GM19455 (cell line): ENCODE results near the gene RNGTT.
"Not testable (repeated sequence)": the region's sequence is repeated elsewhere in the genome, so short reads cannot be mapped to it uniquely, and the experiment has no call there.

Experiments used
- ATAC-seq: cut with Tn5 transposase; IDR thresholded peaks from one replicate; pipeline ENCODE4 v1.9.1; 2021; ENCODE audit not compliant: unreplicated experiment

Gene RNGTT

GRCh38 chr6:88869263-88870020 is 94.0 kb downstream of the RNGTT start:
- ATAC-seq = no peak

- ATAC-seq = no peak
Observed at GRCh38 chr6:88867841-88868731, 95.3 kb downstream of the RNGTT start.

GRCh38 chr6:88866856-88867255 is 96.6 kb downstream of the RNGTT start:
- no peak for ATAC-seq

GRCh38 chr6:88865275-88865674 is 98.1 kb downstream of the RNGTT start:
- no peak for ATAC-seq

- no peak for ATAC-seq
Observed at GRCh38 chr6:88864359-88865054, 98.9 kb downstream of the RNGTT start.

- no peak for ATAC-seq
Observed at GRCh38 chr6:88860310-88860709, 103.1 kb downstream of the RNGTT start.

- no peak for ATAC-seq
Observed at GRCh38 chr6:88858455-88858854, 105.0 kb downstream of the RNGTT start.

GRCh38 chr6:88856566-88856965 is 106.9 kb downstream of the RNGTT start:
- ATAC-seq = no peak

- no peak for ATAC-seq
Observed at GRCh38 chr6:88855541-88856147, 107.8 kb downstream of the RNGTT start.

- no peak for ATAC-seq
Observed at GRCh38 chr6:88852775-88853174, 110.6 kb downstream of the RNGTT start.

- no peak for ATAC-seq
Observed at GRCh38 chr6:88852000-88852399, 111.4 kb downstream of the RNGTT start.

- ATAC-seq = no peak
Observed at GRCh38 chr6:88848870-88849269, 114.5 kb downstream of the RNGTT start.

GRCh38 chr6:88843040-88843439 is 120.4 kb downstream of the RNGTT start:
- no peak for ATAC-seq

GRCh38 chr6:88842320-88842719 is 121.1 kb downstream of the RNGTT start:
- ATAC-seq = no peak

- no peak for ATAC-seq
Observed at GRCh38 chr6:88840796-88841539, 122.5 kb downstream of the RNGTT start.

GRCh38 chr6:88840289-88840688 is 123.1 kb downstream of the RNGTT start:
- no peak for ATAC-seq

GRCh38 chr6:88839280-88839679 is 124.1 kb downstream of the RNGTT start:
- no peak for ATAC-seq

GRCh38 chr6:88835210-88835609 is 128.2 kb downstream of the RNGTT start:
- ATAC-seq = no peak

GRCh38 chr6:88833071-88833470 is 130.3 kb downstream of the RNGTT start:
- not testable (repeated sequence) for ATAC-seq

- ATAC-seq = not testable (repeated sequence)
Observed at GRCh38 chr6:88827599-88827998, 135.8 kb downstream of the RNGTT start.
